Ecto neural progenitor cell (in vitro differentiated cells): ENCODE results near the gene TUBB2B.

ENCODE experiments used
- DNase-seq: peaks from one replicate; pipeline ENCODE4 v3.0.0-alpha.2; 2018; ENCODE audit warnings: low spot score

TUBB2B gene

GRCh38 chr6:3232017-3232945, 4.8 kb upstream of the TUBB2B start:
- DNase-seq, result no peak

DNA sequence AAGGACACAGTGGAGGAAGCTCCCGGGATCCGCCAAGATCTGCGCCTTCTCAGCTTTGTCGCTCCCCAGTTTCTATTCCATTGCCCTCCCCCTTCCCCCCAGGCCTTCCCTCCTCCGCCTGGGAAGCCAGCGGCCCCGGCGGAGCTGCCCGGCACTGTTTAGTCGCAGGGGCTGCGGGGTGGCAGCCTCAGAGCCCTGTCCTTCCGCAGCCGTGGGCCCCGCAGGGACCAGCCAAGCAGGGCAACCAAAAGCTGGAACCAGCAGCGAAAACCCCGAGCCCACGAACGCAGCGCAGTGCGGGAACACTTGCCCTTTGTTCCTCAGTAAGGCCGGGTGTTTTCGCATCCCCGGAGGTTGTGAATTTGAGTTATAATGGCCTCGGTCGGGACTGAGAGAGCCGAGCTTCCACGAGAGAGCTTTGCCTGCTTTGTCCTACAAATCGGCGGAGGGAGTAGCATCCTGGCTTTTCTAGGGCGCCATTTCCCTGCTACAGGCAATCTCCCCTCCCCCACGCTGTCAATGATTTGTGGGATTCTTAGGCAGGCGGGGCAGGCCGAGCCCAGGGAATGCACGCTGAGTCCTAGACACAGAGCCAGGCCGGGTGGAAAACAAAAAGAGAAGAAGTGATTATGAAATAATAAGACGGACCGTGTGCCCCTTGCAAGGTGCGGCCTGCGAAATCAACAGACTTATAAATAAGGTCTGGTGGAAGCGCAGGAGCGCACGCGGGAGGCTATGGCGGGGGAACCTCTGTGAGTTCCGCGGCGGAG, 4.0 kb upstream of the TUBB2B start:
- peak; percentile 83 for DNase-seq

DNA sequence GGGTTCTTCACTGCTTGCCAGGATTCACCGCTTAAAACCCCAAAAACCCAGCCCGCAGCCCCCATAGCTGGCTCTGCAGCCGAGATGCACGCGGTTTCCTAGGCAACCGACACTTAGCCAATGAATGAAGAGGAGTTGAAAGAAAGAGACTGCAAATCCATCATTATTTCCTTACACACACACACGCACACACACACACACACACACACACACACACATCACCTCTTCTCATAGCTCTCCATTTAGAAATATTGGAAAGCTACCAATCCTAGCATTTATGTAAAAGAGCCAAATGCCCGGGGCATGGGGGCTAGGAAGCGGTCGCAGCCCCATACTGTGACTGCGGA, 3.4 kb upstream of the TUBB2B start:
- peak; percentile 79 for DNase-seq

DNA sequence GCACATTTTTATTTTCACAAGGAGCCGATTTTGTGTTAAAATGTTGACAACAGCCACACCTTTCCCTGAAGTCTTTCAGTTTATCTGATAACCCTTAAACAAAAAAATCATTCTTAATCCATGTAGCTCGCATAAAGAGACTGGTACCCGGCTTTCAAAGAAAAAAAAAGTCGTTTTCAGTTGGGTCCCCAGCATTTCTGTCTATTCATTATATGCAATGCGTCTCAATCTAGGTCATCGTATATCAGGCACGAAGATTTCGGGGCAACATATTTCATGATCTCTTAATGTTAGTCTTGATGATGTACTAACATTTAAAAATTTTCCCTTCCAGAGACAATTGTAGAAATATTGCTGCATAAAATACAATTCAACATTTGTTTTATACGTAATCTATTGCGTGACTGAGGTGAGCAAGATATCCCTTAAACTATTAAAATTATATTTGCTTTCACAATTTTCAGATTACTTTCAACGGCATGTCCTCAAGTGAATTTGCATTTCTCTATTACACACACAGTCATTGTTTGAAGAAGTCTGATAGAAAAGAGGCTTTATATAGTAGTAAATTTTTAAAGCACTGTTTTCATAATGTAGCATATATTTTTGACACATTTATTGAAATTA, 2.9 kb upstream of the TUBB2B start:
- no peak for DNase-seq

DNA sequence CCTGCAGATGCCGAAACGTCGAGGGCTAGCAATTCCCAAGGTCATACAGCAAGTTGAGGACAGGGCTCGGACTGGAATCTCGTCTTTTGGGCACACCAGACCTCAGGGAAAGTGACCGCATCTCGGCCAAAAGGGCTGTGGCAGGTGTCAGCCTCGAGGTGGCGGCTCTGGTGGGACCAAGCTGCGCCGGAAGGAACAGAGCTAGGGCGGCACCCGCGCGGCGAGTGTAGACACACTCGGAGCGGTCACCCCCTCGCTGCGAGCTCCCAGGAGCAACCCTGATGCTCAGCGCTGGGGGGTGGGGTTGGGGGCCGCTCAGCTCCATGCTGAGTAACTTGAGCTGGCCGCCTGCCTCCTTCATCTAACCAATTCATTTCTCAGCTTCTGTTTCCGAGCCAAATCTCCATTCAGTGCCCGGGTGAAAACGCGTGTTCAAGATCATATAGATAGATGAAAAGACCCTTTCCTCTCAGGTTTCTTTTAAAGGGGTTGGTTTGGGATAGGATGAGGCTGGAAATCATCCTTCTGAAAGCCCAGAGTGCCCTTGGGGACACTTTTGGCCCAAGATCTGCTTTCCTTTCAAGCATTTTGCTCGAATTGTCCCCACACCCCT, 2.2 kb upstream of the TUBB2B start:
- DNase-seq, result peak; percentile 81

- peak; percentile 82 for DNase-seq
Measured at GRCh38 chr6:3228771-3229565, 1.5 kb upstream of the TUBB2B start.

- peak; percentile 91 for DNase-seq
Measured at GRCh38 chr6:3228046-3228671, 706 bp upstream of the TUBB2B start.

DNA sequence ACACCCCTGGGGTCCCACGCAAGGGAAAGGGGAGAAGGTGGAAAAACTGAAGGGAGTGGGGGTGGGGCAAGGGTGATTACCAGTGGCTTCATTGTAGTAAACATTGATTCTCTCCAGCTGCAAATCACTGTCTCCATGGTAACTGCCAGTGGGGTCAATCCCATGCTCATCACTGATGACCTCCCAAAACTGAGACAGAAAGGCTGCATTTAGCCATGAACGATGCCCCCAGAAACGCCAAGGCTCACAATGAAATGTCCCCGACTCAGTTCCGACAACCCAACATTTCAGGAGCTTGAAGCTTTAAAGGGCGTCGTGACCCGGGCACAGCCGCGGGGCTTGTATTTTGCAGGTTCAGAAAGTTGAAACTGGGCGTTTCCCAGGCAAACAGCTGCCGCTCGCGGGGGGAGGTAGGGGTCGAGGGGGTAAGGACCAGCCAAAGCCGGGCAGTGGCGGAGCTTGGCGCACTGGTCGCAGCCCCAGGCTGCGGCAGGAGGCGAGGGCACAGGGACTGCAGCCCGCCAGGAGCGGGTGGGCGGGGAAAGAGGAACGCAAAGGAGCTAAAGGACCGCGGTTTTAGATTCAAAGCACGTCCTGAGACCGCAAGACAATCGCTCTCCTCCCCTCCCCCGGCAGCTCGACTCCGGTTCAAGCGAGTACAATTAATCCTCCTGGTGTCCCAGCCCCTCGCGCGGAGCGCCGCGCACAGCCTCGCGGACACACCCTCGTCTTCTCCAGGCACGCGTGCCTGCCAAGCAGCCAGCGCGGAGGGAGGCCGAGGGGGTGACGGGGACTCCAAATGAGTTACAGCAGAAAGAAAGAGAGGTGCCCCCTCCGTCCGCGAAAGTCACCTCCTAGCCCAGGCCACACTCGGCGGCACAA, 731 bp downstream of the TUBB2B start:
- DNase-seq, result peak; percentile 82

- no peak for DNase-seq
Measured at GRCh38 chr6:3226042-3226441, 1.4 kb downstream of the TUBB2B start.

DNA sequence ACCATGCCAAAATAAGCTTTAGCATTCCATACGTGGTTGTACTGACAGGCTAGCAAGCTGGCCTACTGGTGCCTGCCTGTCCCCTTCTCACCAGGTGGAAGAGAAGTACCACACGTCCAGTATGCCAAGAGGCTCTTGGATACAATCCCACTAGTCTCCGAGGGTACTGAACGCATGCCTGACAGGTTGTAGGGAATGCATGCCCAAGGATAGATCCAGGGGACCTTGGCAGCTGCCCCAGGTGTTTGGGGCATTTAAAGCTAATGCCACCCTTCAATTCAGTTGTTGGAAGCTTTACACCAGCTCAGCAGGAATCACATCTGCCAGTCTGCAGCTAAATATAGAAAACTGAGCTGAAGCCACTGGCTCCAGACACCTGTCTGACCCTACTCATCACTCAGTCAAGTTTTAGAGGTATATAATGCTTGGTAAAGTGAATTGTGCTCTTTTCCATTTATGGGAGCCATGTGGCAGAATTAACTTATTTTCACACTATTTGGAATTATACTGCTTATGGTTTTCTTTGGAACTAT, 4.9 kb downstream of the TUBB2B start:
- DNase-seq, result peak; percentile 28

GRCh38 chr6:3221578-3221977, 5.9 kb downstream of the TUBB2B start:
- DNase-seq, result peak; percentile 7

DNA sequence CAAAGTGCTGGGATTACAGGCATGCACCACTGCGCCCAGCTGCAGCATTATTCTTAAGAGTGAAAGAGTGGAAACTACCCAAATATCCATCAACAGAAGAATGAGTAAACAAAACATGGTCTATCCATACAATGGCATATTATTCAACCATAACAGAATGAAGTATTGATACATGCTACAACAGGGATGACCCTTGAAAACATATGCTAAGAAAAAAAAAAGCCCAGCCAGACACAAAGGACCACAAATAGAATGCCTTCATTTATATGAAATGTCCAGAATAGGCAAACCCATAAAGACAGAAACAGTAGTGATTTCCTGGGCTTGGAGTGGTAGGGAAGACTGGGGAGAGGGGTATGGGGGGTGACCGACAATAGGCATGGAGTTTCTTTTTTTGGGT, 7.1 kb downstream of the TUBB2B start:
- no peak for DNase-seq

DNA sequence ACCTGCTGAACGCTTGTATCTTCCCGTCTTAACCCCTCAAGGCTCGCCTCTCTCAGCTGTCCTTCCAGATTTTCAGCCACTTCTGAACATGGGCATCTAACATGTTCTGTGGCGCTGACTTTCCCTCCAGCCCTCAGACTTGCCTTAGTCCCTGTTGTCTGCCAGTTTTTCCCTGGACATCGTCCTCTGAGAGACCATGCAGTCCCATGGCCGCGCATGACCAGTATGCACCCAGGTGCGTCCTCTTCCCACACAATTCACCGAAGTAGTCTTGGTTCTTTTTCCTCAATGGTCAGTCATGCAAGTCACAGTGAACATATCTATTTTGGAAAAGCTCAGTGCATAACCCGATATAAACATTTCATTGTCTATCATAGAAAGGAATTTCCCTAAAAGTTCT, 9.2 kb downstream of the TUBB2B start:
- DNase-seq, result peak; percentile 17

DNA sequence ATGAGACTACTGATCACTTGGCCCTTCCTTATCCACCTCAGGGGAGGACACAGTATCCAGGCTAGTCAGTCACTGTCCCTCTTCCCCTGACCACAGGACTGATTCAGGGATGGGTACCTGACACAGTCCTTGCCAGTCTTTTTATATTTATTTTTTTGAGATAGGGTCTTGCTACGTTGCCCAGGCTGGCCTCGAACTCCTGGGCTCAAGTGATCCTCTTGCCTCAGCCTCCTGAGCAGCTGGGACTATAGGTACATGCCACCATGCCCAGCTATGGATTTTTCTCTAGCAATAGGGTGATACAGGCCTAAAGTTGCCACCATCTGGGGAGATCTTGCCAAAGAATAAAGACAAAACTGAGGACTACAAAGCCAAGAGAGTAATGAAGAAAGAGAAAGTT, 10.2 kb downstream of the TUBB2B start:
- DNase-seq, result peak; percentile 15

DNA sequence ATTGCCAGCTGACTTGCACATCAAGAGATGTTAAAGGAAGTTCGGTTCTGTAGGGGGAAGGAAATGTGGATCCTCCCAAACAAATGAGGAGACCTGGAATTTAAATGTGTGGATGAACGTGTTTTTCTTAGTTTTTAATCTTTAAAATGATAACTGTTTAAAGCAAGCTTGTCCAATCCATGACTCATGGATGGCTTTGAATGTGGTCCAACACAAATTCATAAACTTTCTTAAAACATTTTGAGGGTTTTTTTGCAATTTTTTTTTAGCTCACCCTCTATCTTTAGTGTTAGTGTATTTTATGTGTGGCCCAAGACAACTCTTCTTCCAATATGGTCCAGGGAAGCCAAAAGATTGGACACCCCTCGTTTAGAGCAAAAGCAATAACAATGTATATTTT, 12.6 kb downstream of the TUBB2B start:
- no peak for DNase-seq

- DNase-seq, result no peak
Measured at GRCh38 chr6:3213334-3213695, 14.1 kb downstream of the TUBB2B start.

- DNase-seq, result no peak
Measured at GRCh38 chr6:3212261-3212660, 15.2 kb downstream of the TUBB2B start.

GRCh38 chr6:3211681-3212080, 15.8 kb downstream of the TUBB2B start:
- DNase-seq, result no peak

GRCh38 chr6:3210024-3210610, 17.3 kb downstream of the TUBB2B start:
- DNase-seq, result no peak
